ENCODE results near the gene RTKN2.

Gene RTKN2

GRCh38 chr10:62230344-62231121, 38.1 kb downstream of the RTKN2 start:
- in situ Hi-C loops (cut with HindIII; ENCODE audit: low sequenced_read_pairs), result no loop called here

GRCh38 chr10:62225362-62225761, 43.3 kb downstream of the RTKN2 start:
- in situ Hi-C loops (cut with HindIII; ENCODE audit: low sequenced_read_pairs), result no loop called here

GRCh38 chr10:62224606-62225005, 44.0 kb downstream of the RTKN2 start:
- in situ Hi-C loops (cut with HindIII; ENCODE audit: low sequenced_read_pairs), result no loop called here

GRCh38 chr10:62217683-62218082, 51.0 kb downstream of the RTKN2 start:
- in situ Hi-C loops (cut with HindIII; ENCODE audit: low sequenced_read_pairs), result no loop called here

GRCh38 chr10:62214364-62214874, 54.2 kb downstream of the RTKN2 start:
- in situ Hi-C loops (cut with HindIII; ENCODE audit: low sequenced_read_pairs), result no loop called here

GRCh38 chr10:62205750-62206399, 62.8 kb downstream of the RTKN2 start:
- in situ Hi-C loops (cut with HindIII; ENCODE audit: low sequenced_read_pairs), result no loop called here

- in situ Hi-C loops (cut with HindIII; ENCODE audit: low sequenced_read_pairs), result no loop called here
Observed at GRCh38 chr10:62199584-62199983, 69.1 kb downstream of the RTKN2 start.

GRCh38 chr10:62196528-62196927, 72.1 kb downstream of the RTKN2 start:
- in situ Hi-C loops (cut with HindIII; ENCODE audit: low sequenced_read_pairs), result no loop called here

- in situ Hi-C loops (cut with HindIII; ENCODE audit: low sequenced_read_pairs), result no loop called here
Observed at GRCh38 chr10:62195675-62195926, 73.0 kb downstream of the RTKN2 start.

- in situ Hi-C loops (cut with HindIII; ENCODE audit: low sequenced_read_pairs), result no loop called here
Observed at GRCh38 chr10:62194924-62195674, 73.5 kb downstream of the RTKN2 start.

GRCh38 chr10:62193479-62193878, 75.2 kb downstream of the RTKN2 start:
- in situ Hi-C loops (cut with HindIII; ENCODE audit: low sequenced_read_pairs), result no loop called here

- in situ Hi-C loops (cut with HindIII; ENCODE audit: low sequenced_read_pairs), result no loop called here
Observed at GRCh38 chr10:62189131-62189530, 79.5 kb downstream of the RTKN2 start.

- in situ Hi-C loops (cut with HindIII; ENCODE audit: low sequenced_read_pairs), result no loop called here
Observed at GRCh38 chr10:62188021-62188616, 80.5 kb downstream of the RTKN2 start.

- in situ Hi-C loops (cut with HindIII; ENCODE audit: low sequenced_read_pairs), result no loop called here
Observed at GRCh38 chr10:62186999-62187675, 81.5 kb downstream of the RTKN2 start.

- in situ Hi-C loops (cut with HindIII; ENCODE audit: low sequenced_read_pairs), result no loop called here
Observed at GRCh38 chr10:62185919-62186692, 82.5 kb downstream of the RTKN2 start.

GRCh38 chr10:62183857-62184795, 84.5 kb downstream of the RTKN2 start:
- in situ Hi-C loops (cut with HindIII; ENCODE audit: low sequenced_read_pairs), result no loop called here

- in situ Hi-C loops (cut with HindIII; ENCODE audit: low sequenced_read_pairs), result no loop called here
Observed at GRCh38 chr10:62183442-62183841, 85.2 kb downstream of the RTKN2 start.

GRCh38 chr10:62182595-62182994, 86.0 kb downstream of the RTKN2 start:
- in situ Hi-C loops (cut with HindIII; ENCODE audit: low sequenced_read_pairs), result no loop called here

- in situ Hi-C loops (cut with HindIII; ENCODE audit: low sequenced_read_pairs), result no loop called here
Observed at GRCh38 chr10:62182171-62182570, 86.5 kb downstream of the RTKN2 start.
